Erythroblast (primary cell): ENCODE results near the gene OVCA2.

ENCODE experiments used
- GATA1 ChIP-seq: IDR thresholded peaks from 2 replicates; pipeline ENCODE4 v1.6.1; 2011; ENCODE audit warnings: low read depth, mild to moderate bottlenecking, control low read depth, low read length, moderate library complexity
- POLR2A ChIP-seq: IDR thresholded peaks from 2 replicates; pipeline ENCODE4 v1.6.1; 2011; ENCODE audit warnings: mild to moderate bottlenecking, low read length

DNA sequence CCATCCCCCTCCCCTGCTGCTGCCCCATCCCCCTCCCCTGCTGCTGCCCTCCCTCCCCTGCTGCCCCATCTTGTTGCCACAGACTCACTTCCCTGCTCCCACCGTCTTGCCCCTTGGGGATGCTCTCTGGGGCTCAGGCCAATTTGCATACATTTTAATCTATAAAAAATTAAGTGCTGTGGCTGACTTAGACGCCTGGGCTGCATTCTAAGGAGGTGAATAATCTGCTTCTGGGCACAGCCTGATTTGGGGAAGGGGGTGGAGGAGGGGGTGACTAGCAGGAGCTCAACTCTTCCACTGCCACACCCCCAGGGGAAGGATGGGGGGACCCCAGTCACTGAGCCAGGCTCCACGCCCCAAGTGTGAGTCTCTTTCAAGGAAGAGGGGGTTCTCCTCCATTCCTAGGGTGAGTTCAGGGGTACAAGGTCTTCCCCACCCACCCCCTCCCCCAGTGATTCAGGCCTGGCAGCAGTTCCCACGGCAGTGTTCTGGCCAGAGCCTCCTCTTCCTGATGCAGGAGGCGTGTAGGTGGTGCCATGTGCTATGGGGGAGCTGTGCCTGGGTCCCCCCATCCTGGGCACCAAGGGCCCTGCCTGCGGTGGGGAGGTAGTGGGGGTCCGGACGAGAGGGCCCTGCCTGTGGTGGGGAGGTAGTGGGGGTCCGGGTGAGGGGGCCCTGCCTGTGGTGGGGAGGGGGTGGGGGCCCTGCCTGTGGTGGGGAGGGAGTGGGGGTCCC, 6.8 kb upstream of the OVCA2 start:
- no peak for TF ChIP-seq POLR2A
- no peak for TF ChIP-seq GATA1
